ENCODE measurements around the gene UBE3C.

The UBE3C gene

DNA sequence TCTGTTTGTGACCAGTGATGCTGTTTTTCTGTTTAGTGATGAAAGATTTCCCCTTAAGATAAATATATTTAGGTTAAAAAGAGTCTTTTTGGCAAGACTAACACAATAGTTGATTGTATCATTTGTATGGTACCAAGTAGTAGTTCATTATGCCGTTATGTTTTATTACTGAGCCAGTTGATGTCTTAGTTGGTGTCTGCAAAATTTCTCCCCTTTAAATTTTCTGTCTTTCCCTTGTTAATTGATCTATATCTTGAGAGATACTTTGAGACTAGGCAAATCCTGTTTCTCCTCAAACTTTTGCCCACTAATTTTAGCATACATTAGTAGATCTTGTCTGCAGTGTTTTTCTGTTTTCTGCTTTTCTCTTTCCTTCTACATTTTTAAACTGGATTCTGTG, 21.7 kb downstream of the UBE3C start:
- TF ChIP-seq, protein P1, sequence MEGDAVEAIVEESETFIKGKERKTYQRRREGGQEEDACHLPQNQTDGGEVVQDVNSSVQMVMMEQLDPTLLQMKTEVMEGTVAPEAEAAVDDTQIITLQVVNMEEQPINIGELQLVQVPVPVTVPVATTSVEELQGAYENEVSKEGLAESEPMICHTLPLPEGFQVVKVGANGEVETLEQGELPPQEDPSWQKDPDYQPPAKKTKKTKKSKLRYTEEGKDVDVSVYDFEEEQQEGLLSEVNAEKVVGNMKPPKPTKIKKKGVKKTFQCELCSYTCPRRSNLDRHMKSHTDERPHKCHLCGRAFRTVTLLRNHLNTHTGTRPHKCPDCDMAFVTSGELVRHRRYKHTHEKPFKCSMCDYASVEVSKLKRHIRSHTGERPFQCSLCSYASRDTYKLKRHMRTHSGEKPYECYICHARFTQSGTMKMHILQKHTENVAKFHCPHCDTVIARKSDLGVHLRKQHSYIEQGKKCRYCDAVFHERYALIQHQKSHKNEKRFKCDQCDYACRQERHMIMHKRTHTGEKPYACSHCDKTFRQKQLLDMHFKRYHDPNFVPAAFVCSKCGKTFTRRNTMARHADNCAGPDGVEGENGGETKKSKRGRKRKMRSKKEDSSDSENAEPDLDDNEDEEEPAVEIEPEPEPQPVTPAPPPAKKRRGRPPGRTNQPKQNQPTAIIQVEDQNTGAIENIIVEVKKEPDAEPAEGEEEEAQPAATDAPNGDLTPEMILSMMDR (IDR thresholded peaks at IDR 0.05) = no peak

DNA sequence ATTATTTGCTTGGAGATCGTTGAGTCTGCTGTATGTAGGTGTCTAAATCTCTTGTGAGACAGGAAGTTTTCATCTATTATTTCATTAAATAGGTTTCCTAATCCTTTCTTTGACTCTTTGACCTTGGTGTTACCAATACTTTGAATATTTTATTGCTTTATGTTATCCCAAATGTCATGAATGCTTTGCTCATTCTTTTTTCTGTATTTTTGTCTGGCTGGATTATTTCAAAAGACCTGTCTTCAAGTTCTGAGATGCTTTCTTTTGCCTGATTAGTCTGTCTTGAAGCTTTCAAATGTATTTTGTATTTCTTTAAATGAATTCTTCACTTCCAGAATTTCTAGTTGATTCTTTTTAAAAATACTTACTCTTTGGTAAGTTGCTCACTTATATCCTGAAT, 27.3 kb downstream of the UBE3C start:
- TF ChIP-seq, protein P1 (IDR thresholded peaks at IDR 0.05) = no peak

DNA sequence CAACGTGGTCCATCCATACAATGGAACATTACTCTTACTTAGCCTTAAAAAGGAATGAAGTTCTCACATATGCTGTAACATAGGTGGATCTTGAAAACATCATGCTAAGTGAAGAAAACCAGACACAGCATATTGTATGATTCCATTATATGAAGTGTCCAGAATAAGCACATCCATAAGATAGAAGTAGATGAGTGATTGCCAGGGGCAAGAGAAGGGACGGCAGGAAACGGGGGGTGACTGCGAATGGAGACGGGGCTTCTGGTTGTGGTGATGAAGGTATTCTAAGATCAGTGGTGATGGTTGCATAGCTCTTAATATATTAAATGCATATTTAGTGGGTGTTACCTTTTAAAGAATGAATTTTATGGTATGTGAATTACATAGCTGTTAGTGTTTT, 29.8 kb downstream of the UBE3C start:
- TF ChIP-seq, protein P1 (IDR thresholded peaks at IDR 0.05) = no peak

DNA sequence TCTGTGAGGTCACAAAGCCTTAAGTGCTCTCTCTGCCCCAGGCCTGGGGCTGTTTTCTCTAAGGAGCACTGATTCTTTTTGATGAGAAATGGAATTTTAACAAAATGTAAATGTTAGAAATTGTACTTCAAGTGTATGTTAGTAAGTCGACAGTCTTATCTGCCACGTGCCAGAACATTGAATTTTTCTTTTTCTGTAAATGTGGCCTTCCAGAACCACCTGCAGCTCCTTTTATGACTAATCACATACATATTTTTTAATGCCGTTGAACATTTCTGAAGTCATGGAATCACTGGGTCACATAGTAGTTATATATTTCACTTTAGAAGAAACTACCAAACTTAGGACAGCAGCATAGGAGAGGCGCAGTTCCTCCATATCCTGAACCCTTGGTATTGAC, 38.0 kb downstream of the UBE3C start:
- TF ChIP-seq, protein P1 (IDR thresholded peaks at IDR 0.05) = no peak

DNA sequence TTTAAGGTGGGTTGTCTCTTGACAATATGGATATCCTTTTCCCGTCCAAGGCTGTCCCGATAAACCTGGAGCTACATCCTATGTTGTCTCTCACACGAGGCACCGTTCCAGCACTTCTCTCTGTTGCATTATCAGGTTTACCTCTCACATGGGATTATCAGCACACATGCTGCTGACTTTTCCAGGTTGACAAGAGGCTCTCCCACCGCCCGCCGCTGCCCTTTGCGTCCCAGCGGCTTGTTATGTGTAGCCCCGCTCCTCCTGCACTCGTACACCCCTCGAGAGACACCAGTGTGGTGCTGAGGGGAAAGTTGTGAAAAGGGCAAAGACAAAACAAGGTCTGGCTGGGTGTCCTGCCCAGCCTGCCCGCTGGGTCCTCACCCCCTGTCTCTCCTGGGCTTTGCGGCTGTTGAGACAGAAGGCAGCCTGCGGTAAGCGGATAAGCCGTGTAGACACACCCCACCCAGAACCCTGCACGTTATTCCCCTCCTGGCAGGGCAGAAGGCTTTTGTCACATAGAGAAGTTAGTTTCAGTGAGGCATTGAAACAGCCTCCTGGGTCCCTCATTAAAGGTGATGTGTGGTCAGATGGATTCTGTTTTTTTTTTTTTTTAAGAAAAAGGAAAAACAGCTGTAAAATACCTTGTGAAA, 38.7 kb downstream of the UBE3C start:
- TF ChIP-seq, protein P1 (IDR thresholded peaks at IDR 0.05) = no peak

DNA sequence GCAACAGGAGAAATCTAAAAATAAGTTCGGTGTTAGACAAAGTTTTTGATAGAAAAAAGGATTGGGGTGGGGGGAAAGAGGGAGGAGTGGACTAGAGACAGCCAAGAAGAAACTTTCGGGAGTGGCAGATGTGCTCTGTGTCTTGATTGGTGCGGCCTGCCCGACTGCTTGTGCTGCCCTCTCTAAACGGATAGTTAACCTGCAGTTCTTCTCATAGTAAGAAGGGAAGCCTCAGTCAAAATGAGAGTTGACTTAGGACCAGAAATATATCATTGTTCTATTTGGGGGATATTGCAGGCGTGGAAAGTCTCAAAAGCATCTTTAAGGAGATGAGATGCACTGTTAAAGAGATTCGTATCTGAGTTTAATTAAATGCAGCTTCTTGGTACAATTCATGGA, 39.3 kb downstream of the UBE3C start:
- TF ChIP-seq, protein P1 (IDR thresholded peaks at IDR 0.05) = no peak

DNA sequence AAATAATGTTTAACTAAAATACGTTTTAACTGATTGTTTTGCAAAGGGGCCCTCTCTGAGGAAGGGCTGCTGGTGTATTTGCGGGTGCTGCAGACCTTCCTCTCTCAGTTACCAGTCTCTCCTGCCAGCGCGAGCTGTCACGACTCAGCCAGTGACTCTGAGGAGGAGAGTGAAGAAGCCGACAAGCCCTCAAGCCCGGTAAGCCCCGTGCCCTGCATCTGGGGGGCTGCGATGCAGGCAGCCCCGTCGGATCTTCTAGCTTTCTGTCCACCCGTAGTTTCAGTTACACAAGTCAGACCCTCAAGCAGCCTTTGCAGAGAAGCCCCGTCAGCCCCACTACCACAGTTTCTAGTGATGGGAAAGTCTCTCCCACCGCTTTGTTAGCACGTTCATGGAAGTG, 45.1 kb downstream of the UBE3C start:
- TF ChIP-seq, protein P1 (IDR thresholded peaks at IDR 0.05) = no peak
